Fibroblast of skin of back (primary cell): ENCODE data around the gene MAGEA6. TPM values are rescaled to one million over a fixed set of nuclear protein-coding genes. Genes with fewer than 3 reads are reported as not detected.
A peak's percentile ranks its signal among the peaks of the same experiment; 100 is the strongest.
"Not testable (repeated sequence)": the region's sequence is repeated elsewhere in the genome, so short reads cannot be mapped to it uniquely, and the experiment has no call there.

Experiments
- DNase-seq: peaks from one replicate; pipeline ENCODE4 v3.0.0-alpha.2; 2013
- polyA plus RNA-seq, 2 experiments: library from polyadenylated mRNA; unstranded; fragments of 120-200 nt; gene quantifications; one replicate each; pipeline ENCODE4 v1.2.1, GENCODE V29; 2013; ENCODE audit not compliant: insufficient read length in 2 of 2

MAGEA6 gene, protein sequence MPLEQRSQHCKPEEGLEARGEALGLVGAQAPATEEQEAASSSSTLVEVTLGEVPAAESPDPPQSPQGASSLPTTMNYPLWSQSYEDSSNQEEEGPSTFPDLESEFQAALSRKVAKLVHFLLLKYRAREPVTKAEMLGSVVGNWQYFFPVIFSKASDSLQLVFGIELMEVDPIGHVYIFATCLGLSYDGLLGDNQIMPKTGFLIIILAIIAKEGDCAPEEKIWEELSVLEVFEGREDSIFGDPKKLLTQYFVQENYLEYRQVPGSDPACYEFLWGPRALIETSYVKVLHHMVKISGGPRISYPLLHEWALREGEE
- polyA plus RNA-seq (2013, experiment 1 of 2; ENCODE audit: insufficient read length) = not detected
- polyA plus RNA-seq (2013, experiment 2 of 2; ENCODE audit: insufficient read length) = not detected

DNA sequence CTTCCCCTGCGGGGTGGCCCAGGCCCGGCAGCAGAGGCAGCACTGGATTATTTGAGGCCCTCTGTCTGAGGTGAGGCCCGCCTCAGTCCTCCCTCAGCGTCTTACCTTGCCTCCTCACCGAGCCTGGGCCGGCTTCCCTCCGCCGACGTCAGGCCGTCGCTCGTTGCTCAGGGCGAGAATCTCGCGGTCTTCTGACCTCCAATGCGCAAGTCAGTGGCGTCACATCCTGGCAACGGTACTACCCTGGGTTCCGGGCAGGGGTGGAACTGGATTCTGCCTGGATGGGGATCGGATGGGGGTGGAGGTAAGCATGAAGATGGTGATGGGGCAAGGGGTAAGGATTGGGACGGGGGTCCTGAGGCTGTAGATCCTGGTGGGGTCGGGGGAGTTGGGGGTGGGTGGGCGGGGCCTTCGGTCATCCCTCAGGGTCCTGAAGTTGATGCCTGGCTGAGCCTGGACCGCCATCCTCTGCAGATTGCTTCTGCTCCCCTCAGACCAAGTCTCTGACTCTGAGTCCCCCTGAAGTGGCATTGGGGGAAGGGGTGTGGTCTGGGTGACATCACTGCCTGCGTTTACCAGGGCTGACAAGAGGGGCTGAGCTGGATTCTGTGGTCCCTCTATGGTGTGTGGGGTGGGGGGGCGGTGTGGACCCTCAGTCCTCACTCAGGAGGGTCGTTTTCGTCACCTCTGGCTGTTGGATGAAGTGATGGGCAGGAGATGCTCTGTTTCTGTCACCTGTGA lies at the start of gene MAGEA6:
TSS of gene MAGEA6 (minus strand) at position 141 of the 741 bp plus-strand sequence. CDS start 2,039 bp downstream, outside the sequence.
- DNase-seq = not testable (repeated sequence)

DNA sequence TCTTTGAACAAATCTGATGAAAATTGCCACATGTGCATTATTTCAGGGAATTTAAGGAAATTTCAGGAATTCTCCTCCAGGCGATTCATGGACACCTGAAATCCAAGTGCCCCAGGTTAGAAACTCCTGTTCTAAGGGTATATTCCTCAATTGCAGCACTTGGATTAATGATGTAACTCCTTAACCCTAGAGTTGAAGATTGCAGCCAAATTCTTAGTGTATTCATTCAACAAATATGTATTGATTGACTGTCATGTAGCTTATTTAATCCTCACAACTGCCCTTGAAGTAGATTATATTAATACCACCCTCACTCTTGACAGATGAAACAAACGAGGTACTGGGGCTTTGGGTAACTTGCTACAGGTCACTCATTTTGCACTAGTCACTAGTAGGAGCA lies 49.8 kb upstream of the MAGEA6 start:
- DNase-seq = no peak

DNA sequence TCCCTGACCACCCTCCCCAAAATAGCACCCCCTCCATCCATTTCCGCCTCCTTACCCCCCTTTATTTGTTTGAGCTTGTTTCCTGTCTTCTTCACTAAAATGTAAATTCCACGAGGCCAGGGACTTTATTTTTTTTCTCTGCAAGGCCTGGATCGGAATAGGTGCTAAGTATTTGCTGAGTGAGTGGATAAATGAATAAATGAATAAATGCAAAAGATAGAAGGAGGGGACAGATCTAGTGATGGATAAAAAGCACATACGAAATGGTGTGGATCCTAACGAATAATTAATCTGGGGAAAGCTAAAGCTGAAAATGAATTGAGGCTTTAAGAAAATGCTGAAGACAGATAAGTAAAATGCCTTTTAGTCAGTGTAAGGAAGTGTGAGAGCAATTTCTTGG lies 48.9 kb upstream of the MAGEA6 start:
- DNase-seq = no peak

DNA sequence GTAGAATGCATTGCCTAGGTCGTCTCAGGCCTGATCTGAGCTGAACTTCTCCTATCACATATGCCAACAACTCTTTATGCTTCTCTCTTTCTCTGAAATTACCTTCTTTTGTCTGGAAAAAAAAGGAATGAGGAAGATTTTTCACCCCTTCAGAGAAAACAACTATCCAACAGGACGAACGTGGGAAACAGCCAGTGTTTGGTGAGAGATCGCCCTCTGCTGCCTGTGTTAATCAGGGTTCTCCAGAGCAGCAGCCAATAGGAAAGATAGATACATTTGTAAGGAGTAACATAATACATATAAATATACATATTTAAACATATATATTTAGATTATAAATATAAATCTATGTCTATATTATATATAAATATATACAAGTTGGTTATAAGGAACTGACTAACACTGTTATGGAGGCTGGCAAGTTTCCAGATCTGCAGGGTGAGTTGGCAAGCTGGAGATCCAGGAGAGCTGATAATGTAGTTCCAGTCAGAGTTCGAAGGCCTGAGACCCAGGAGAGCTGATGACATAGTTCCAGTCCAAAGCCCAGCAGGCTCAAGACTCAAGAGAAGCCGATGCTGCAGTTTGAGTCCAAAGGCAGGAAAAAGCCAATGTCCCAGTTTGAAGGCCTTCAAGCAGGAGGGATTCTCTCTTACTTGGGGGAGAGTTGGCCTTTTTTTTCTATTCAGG lies 47.7 kb upstream of the MAGEA6 start:
- DNase-seq = peak; percentile 27

DNA sequence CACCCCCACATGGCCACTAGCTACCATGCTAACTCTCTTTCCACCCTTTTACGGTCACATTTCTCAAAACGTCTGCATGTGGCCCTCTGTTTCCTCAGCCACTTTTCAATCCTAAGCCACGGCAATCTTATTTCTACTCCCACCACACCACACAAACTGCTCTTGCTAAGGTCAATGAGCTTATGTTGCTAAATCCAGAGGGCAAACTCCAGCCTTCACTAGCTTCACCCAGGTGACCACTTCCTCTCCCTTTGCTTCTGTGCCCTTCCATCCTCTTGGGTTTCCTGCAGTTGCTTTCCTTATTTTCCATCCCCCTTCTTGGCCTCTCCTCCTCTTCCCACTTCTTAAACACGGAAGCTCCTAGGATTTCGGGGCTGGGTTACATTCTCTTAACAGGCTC lies 44.6 kb upstream of the MAGEA6 start:
- DNase-seq = no peak

DNA sequence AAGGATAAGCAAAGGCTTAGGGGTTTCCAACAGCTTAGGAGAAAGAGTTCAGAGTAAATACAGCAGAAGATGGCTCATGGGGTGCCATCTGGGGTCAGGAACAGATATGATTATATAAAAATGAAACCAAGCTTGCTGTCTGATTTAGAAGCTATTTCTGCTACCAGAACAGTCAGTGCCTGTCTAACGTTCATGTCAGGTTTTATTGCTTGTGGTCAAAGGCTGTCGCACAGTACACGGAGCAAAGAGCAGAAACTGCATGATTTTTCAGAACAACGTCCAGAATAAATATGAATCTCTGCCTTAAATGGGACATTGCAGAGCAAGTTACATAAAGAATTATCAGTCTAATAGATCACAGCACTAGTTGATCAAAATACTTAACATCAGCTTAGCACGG lies 43.7 kb upstream of the MAGEA6 start:
- no peak for DNase-seq

DNA sequence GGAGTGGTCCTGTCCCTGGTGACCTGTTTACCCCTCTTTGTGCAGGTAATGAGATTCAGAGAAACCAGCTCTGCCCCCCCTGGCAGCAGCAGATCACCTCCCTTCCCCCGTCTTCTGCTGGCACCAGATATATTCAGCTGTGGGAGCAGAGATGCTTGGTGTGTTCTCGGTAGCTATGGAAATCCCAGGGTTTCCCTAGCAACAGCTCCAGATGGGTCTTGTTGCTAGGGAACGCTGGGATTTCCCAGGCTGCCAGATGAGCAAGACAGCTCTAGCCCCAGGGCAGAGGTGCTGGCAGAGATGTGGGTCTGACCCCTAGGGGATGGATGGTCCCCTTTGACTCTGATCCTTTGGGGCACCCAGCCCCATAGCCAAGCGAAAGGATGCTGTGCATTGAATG lies 40.9 kb upstream of the MAGEA6 start:
- peak; percentile 2 for DNase-seq

DNA sequence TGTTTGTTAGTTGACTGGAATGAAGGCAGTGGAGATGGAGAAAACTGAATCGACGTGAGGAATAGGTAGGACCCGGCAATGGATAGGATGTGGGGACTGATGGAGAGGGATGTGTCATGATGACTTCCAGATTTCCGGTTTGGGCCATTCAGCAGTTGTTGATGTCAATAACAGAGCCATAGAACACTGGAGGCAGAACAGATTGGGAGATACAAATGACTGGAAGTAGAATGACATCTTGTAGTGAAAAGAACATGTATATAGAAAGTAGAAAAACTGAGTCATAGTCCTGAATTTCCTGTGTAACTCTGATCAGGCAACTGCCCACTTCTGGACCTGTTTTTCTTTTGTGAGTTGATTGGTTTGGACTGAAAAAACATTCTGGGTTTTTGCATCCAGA lies 36.5 kb upstream of the MAGEA6 start:
- no peak for DNase-seq

DNA sequence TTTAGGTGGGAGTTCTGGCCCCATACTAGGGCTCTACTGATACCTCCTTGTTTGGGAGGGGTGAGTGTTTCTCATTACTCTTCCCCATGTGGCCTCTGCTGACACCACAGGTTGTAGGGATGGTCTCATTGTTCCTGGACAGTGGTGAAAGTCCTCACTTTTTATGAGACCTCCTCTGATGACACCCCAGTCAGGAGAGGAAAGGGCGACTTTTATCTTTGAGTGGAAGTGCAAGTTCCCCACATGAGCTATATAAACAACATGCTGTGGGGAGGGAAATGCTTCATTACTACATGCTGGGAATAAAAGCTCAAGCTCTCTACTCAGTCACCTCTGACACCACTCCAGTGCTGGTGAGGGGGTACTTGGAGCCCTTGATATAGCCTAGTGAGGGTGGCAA lies 29.5 kb upstream of the MAGEA6 start:
- no peak for DNase-seq

DNA sequence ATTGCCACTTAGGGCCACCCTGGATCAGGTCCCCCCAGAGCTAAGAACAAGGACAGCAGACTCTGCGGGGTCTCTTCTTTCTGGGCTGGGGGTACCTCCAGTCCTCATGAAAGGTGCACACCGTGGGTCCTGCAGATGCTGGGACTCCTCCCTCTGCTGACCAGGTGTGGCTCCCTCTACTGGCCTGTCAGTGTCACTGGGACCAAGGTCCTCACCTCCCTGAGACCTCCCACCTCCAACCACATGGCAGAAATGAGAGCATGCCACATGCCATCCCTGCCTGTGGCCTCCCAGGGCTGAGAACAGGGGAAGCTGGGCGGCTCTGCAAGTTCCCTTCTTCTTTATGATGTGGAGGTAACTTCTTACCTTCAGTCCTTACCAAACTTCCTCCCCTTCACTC lies 17.6 kb upstream of the MAGEA6 start:
- not testable (repeated sequence) for DNase-seq

DNA sequence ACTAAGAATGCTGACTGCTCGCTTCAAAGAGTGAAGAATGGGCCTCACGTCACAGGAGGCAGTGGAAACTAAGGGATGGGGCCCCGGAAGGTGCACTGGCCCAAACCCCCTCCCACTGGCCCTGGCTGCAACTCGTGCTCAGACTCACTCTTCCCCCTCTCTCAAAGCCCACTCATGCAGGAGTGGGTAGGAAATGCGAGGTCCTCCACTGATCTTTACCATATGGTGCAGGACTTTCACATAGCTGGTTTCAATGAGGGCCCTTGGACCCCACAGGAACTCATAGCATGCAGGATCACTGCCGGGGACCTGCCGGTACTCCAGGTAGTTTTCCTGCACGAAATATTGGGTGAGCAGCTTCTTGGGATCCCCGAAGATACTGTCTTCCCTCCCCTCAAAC lies 2.9 kb downstream of the MAGEA6 start:
- DNase-seq = not testable (repeated sequence)

DNA sequence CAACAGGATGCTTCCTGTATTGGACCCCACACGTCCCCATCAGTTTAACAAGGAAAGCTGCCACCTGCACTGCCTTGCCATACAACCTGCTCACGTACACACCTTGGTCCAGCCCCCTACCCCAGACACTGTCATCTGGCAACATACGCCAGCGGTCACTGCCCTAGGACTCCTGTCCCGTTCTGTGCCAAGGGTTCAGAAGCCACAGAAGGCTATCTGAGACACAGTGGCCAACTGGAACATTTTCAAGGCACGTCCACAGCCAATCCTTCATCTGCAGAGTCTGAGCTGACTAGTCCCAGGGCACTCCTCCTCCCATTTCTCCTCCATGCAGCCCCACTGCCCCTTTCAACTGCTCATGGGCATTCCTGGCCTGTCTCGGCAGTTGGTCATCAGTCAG lies 7.9 kb downstream of the MAGEA6 start:
- not testable (repeated sequence) for DNase-seq

DNA sequence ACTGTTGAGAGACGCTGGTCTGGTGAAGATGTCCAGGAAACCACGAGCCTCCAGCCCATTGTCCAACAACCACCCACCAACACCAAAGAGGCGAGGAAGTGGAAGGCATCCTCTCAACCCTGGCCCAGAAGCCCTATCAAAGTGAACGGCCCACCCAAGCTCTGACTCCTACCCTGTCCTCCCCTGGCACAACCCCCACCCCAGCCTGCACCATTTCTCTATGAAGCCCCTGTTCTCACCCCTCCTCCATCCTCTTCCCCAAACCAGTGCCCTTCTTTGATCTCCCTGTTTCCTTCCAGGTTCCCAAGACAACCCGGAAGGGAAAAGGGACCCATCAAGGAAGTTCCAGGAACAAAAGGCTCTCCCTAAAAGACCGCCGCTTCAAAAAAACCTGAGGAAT lies 9.9 kb downstream of the MAGEA6 start:
- DNase-seq = not testable (repeated sequence)

DNA sequence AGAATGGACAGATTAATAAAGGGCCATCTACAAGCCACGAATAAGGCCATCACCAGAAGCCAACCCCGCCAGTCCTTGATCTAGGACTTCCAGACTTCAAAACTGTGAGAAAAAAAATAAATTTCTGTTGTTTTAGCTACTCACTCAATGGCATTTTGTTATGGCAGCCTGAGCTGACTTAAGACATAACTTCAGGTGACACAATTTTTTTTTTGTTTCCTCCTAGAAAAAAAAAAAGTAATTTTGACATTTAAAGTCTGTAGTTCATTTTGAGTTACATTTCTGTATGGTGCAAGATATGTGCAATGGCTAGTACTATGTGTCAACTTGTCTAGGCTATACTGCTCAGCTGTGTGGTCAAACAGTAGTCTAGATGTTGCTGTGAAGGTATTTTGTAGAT lies 10.6 kb downstream of the MAGEA6 start, which contains the start of gene CSAG3:
TSS of gene CSAG3 (plus strand) at position 301 of the 400 bp plus-strand sequence.
- not testable (repeated sequence) for DNase-seq

DNA sequence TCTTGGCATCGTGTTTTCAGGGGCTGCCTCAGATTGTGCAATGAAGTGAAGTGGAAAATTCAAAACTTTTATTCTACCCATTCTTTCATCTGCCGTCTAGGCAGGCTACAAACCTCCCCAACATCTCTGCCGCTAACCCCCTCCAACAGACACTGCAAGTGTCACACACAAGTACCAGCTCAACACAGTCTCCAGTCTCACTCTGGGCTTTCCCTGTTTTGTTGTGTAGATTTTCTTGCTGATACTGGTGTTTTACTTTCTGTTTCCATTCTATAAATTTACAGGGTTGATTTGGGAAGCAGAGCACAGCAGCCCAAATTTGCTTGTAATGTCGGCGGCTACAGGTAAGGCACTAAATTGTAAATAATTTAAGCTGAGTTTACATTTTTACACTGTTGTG lies 14.6 kb downstream of the MAGEA6 start:
- not testable (repeated sequence) for DNase-seq

DNA sequence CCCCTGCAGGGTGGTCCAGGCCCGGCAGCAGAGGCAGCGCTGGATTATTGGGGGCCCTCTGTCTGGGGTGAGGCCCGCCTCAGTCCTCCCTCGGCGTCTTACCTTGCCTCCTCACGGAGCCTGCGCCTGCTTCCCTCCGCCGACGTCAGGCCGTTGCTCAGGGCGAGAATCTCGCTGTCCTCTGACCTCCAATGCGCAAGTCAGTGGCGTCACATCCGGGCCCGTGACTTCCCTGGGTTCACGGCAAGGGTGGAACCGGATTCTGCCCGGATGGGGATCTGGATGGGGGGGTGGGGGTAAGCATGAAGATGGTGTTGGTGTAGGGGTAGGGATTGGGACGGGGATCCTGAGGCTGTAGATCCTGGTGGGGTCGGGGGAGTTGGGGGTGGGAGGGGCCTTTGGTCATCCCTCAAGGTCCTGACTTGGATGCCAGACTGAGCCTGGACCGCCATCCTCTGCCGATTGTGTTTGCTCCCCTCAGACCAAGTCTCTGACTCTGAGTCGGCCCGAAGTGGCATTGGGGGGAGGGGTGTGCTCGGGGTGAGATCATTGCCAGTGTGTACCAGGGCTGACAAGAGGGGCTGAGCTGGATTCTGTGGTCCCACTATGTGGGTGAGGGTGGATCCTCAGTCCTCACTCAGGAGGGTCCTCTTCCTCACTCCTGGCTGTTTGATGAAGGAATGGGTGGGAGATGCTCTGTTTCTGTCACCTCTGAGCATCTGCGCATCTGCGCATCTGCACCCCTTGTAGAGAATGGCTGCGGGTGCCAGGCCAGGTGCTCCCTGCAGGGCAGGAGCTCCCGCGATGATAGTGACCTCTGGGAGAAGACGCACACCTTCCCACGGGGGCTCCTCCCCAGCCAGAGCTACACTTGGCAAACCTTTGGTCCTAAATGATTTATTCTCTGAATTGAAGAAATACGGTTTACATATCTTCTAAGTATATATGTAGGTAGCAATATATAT lies 15.5 kb downstream of the MAGEA6 start, which contains the start of gene MAGEA2:
TSS of gene MAGEA2 (minus strand) at position 157 of the 965 bp plus-strand sequence. CDS start 2,479 bp downstream, outside the sequence.
- DNase-seq = not testable (repeated sequence)

DNA sequence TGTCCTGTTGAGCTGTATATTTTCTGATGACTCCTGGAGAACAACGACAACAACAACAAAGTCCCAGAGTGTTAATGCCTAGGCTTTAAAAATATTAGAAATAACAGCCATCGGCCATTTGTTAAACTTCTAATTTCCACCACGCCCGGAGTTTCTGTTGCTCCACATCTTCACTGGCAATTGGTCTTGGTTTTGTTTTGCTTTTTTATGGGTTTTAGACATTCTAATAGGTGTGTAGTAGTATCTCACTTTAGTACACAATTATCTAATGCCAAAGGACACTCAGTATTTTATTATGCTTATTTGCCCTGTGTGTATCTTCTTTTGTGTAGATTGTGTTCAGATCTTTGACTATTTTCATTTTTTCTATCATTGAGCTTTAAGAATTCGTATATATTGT lies 30.9 kb downstream of the MAGEA6 start:
- DNase-seq = no peak

DNA sequence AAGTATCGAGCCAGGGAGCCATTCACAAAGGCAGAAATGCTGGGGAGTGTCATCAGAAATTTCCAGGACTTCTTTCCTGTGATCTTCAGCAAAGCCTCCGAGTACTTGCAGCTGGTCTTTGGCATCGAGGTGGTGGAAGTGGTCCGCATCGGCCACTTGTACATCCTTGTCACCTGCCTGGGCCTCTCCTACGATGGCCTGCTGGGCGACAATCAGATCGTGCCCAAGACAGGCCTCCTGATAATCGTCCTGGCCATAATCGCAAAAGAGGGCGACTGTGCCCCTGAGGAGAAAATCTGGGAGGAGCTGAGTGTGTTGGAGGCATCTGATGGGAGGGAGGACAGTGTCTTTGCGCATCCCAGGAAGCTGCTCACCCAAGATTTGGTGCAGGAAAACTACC lies 33.0 kb downstream of the MAGEA6 start:
- DNase-seq = not testable (repeated sequence)

DNA sequence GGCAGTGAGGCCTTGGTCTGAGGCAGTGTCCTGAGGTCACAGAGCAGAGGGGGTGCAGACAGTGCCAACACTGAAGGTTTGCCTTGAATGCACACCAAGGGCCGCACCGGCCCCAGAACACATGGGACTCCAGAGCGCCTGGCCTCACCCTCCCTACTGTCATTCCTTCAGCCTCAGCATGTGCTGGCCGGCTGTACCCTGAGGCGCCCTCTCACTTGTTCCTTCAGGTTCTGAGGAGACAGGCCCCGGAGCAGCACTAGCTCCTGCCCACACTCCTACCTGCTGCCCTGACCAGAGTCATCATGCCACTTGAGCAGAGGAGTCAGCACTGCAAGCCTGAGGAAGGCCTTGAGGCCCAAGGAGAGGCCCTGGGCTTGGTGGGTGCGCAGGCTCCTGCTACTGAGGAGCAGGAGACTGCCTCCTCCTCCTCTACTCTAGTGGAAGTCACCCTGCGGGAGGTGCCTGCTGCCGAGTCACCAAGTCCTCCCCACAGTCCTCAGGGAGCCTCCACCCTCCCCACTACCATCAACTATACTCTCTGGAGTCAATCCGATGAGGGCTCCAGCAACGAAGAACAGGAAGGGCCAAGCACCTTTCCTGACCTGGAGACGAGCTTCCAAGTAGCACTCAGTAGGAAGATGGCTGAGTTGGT lies 33.5 kb downstream of the MAGEA6 start:
- DNase-seq = no peak

DNA sequence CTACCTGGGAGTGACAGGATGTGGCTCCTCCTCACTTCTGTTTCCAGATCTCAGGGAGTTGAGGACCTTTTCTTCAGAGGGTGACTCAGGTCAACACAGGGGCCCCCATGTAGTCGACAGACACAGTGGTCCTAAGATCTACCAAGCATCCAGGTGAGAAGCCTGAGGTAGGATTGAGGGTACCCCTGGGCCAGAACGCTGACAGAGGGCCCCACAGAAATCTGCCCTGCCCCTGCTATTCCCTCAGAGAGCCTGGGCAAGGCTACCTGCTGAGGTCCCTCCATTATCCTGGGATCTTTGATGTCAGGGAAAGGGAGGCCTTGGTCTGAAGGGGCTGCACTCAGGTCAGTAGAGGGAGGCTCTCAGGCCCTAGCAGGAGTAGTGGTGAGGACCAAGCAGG lies 34.4 kb downstream of the MAGEA6 start:
- no peak for DNase-seq
